GM19043 (cell line): ENCODE data around the gene CD2BP2.

ENCODE experiments used
- ATAC-seq: cut with Tn5 transposase; IDR thresholded peaks from one replicate; pipeline ENCODE4 v1.9.1; 2021; ENCODE audit warnings: low read depth; ENCODE audit not compliant: unreplicated experiment

Gene CD2BP2

GRCh38 chr16:30365200-30365599, 10.1 kb upstream of the CD2BP2 start:
- ATAC-seq, result no peak

GRCh38 chr16:30361180-30361579, 6.1 kb upstream of the CD2BP2 start:
- no peak for ATAC-seq

GRCh38 chr16:30359871-30360170, 4.7 kb upstream of the CD2BP2 start:
- no peak for ATAC-seq

- no peak for ATAC-seq
Observed at GRCh38 chr16:30358990-30359870, 4.1 kb upstream of the CD2BP2 start.

GRCh38 chr16:30358577-30358936, 3.4 kb upstream of the CD2BP2 start:
- no peak for ATAC-seq

- ATAC-seq, result no peak
Observed at GRCh38 chr16:30357715-30358576, 2.8 kb upstream of the CD2BP2 start.

- ATAC-seq, result no peak
Observed at GRCh38 chr16:30357085-30357714, 2.1 kb upstream of the CD2BP2 start.

GRCh38 chr16:30356401-30357084, 1.4 kb upstream of the CD2BP2 start:
- ATAC-seq, result no peak

- no peak for ATAC-seq
Observed at GRCh38 chr16:30355954-30356308, 823 bp upstream of the CD2BP2 start.

- no peak for ATAC-seq
Observed at GRCh38 chr16:30354423-30355143, 525 bp downstream of the CD2BP2 start.

- no peak for ATAC-seq
Observed at GRCh38 chr16:30353438-30354129, 1.5 kb downstream of the CD2BP2 start.

- no peak for ATAC-seq
Observed at GRCh38 chr16:30352488-30353401, 2.4 kb downstream of the CD2BP2 start.

- ATAC-seq, result no peak
Observed at GRCh38 chr16:30351586-30352419, 3.3 kb downstream of the CD2BP2 start.

- ATAC-seq, result no peak
Observed at GRCh38 chr16:30351001-30351441, 4.1 kb downstream of the CD2BP2 start.

GRCh38 chr16:30350134-30350871, 4.8 kb downstream of the CD2BP2 start:
- peak; percentile 49 for ATAC-seq

GRCh38 chr16:30349675-30350074, 5.4 kb downstream of the CD2BP2 start:
- no peak for ATAC-seq

- no peak for ATAC-seq
Observed at GRCh38 chr16:30348929-30349328, 6.2 kb downstream of the CD2BP2 start.
